NB4 (cell line): ENCODE results near the gene ASB1.

ENCODE experiments used
- DNase-seq: peaks from one replicate; pipeline ENCODE4 v3.0.0; 2010; ENCODE audit warnings: low read depth
- H3K4me3 ChIP-seq: one replicate; pipeline ENCODE4 v1.5.1; 2011; ENCODE audit warnings: mild to moderate bottlenecking, low read depth, low read length, moderate library complexity
- CTCF ChIP-seq: IDR thresholded peaks from one replicate; pipeline ENCODE4 v1.5.1; 2012; ENCODE audit warnings: low read depth, low read length
- MAX ChIP-seq: IDR thresholded peaks from 2 replicates; pipeline ENCODE4 v1.6.1; 2011; ENCODE audit warnings: low read depth, low read length
- MYC ChIP-seq: IDR thresholded peaks from 2 replicates; pipeline ENCODE4 v1.6.1; 2011; ENCODE audit warnings: low read depth, low read length
- POLR2A ChIP-seq: IDR thresholded peaks from 2 replicates; pipeline ENCODE4 v1.6.1; 2011; ENCODE audit warnings: mild to moderate bottlenecking; ENCODE audit not compliant: insufficient read length; ENCODE audit errors: extremely low read depth

Gene ASB1

DNA sequence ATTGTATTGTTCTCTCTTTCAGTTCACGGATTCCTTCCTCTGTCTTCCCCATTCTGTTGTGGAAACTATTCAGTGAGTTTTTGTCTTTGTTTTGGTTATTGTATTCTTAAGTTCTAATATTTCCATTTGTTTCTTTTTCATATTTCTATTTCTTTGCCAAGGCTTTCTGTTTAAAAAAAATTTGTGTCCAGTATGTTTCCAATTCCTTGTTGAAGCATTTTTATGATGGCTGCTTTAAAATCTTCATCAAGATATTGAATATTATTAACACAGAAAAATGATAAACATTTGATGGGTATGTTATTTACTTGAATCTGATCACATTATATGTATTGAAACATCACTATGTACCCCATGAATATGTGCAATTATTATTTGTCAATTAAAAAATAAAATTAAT, 42.4 kb downstream of the ASB1 start:
- no peak for DNase-seq
- no peak for TF ChIP-seq CTCF
- TF ChIP-seq MAX = no peak
- TF ChIP-seq MYC = no peak
- no peak for TF ChIP-seq POLR2A
- H3K4me3 ChIP-seq = no peak overlapping the region

DNA sequence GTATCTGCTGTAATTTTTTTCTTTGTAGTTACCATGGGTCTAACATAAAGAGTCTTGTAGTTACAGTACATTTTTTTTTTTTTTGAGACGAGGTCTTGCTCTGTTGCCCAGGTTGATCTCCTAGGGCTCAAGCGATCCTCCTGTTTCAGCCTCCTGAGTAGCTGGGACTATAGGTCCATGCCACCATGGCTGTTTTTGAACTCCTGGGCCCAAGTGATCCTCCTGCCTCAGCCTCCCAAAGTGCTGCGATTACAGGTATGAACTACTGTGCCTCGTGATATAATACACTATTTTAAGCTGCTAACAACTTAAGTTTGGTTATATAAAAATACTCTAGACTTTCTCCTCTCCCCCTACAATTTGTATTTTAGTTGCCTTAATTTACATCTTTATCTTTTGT, 46.3 kb downstream of the ASB1 start:
- no peak for DNase-seq
- no peak overlapping the region for H3K4me3 ChIP-seq
- TF ChIP-seq CTCF (no peak), POLR2A (no peak), MYC (no peak), MAX (no peak)

DNA sequence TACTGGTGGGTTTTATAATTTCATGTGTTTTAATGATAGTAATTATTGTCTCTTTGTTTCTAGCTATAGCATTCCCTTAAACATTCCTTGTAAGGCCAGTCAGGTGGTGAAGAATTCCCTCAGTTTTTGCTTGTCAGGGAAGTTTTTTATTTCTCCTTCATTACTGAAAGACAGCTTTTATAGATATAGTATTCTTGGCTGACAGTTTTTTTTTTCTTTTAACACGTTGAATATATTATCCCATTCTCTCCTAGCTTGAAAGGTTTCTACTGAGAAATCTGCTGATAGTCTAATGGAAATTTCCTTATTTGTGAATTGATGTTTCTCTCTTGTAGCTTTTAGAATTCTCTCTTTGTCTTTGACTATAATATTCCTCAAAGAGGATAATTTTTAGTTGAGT, 46.8 kb downstream of the ASB1 start:
- TF ChIP-seq MAX (no peak), POLR2A (no peak), MYC (no peak), CTCF (no peak)
- no peak for DNase-seq
- H3K4me3 ChIP-seq = no peak overlapping the region

DNA sequence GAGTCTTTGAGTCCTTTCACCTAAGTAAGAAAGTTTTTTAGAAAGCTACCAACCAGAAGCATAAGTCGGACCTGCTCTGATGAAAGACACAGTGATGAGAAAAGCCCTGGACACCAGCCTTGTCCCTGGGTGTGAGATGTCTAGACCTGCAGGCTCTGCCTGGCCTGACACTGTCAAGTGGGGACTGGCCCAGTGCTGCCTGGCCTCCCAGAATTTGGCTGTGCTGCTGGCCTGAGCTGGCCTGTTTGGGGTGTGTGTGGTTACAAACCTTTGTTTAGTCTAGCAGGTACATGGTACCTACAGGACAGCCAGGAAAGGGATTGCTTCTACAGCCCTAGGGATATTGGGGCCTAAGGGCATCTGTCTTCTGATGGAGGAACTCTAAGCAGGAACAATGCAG, 48.3 kb downstream of the ASB1 start:
- DNase-seq = no peak
- TF ChIP-seq CTCF (no peak), MYC (no peak), MAX (no peak), POLR2A (no peak)

GRCh38 chr2:238475566-238475965, 48.8 kb downstream of the ASB1 start:
- DNase-seq = no peak
- TF ChIP-seq MYC = no peak
- TF ChIP-seq POLR2A = no peak
- no peak for TF ChIP-seq CTCF
- no peak for TF ChIP-seq MAX
- no peak overlapping the region for H3K4me3 ChIP-seq

More for the DNA sequence above, 48.3 kb downstream of the ASB1 start:
- H3K4me3 ChIP-seq = no peak overlapping the region

DNA sequence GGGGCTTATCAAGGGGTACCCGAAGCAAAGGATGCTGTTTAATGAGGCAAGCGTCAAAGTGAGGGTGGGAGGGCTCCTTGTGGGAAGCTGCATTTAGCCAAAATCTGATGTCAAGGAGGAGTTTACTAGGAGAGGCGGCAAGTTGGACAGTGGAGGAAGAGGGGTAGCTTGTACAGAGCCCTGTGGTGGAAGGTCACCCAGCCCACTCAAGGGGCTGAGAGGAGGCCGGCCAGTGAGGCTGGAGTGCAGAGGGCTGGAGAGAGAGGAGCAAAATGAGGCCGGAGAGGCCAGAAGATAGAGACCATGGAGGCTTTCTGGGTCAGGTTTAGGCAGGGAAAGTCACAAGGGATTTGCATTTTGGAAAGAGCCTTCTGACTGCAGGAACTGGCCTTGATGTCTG, 49.5 kb downstream of the ASB1 start:
- DNase-seq = no peak
- TF ChIP-seq MYC = no peak
- TF ChIP-seq MAX = no peak
- TF ChIP-seq POLR2A = no peak
- TF ChIP-seq CTCF = no peak
- H3K4me3 ChIP-seq = no peak overlapping the region
